GM18505 (cell line): ENCODE results near the gene NOSIP.
A peak's percentile ranks its signal among the peaks of the same experiment; 100 is the strongest.

ENCODE experiments used
- ATAC-seq: cut with Tn5 transposase; IDR thresholded peaks from one replicate; pipeline ENCODE4 v1.9.1; 2021; ENCODE audit not compliant: unreplicated experiment
- POLR2A ChIP-seq: IDR thresholded peaks from 4 replicates; pipeline ENCODE4 v1.6.1; 2011; ENCODE audit warnings: borderline replicate concordance; ENCODE audit not compliant: insufficient read depth, insufficient read length; ENCODE audit errors: extremely low read depth

The NOSIP gene

DNA sequence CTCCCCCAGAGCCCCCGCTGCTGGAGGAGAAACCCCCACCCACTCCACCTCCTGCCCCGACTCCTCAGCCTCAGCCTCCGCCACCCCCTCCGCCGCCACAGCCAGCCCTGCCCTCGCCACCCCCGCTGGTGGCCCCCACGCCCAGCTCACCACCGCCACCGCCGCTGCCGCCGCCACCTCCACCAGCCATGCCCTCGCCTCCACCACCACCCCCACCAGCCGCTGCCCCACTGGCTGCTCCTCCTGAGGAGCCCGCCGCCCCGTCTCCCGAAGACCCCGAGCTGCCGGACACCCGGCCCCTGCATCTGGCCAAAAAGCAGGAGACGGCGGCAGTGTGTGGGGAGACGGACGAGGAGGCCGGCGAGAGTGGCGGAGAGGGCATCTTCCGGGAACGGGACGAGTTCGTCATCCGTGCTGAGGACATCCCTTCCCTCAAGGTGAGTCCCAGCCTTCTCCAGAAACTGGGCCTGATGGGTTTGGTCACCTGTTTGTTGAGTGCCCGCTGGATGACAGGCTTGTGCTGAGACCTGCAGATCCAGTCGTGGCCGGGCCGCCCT lies 21.2 kb upstream of the NOSIP start:
- no peak for TF ChIP-seq POLR2A
- ATAC-seq: no peak

DNA sequence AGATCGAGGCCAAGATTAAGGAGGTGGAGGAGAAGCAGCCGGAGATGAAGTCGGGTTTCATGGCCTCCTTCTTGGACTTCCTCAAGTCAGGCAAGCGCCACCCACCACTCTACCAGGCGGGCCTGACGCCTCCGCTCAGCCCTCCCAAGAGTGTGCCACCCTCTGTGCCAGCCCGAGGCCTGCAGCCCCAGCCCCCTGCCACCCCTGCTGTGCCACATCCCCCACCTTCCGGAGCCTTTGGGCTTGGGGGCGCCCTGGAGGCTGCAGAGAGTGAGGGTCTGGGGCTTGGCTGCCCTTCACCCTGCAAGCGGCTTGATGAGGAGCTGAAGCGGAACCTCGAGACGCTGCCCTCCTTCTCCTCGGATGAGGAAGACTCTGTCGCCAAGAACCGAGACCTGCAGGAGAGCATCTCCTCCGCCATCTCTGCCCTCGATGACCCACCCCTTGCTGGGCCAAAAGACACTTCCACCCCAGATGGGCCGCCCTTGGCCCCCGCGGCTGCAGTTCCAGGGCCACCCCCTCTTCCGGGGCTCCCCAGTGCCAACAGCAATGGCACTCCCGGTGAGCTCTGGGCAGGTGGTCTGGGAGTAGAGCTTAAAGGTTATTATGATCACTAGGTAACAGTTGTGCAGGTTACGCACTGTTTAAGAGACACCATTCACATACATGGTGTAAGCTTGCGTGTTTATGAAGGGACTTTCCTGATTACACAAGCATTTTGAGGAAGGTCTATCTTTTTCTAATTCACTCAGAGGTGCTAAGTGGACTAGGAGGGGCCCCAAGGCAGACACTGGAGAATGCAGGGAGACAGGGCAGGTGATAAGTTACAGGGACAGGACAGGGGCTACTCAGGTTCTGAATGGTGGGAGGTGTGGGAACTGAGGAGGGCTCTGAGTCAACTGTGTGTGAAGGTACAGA lies 19.3 kb upstream of the NOSIP start:
- no peak for ATAC-seq
- no peak for TF ChIP-seq POLR2A

DNA sequence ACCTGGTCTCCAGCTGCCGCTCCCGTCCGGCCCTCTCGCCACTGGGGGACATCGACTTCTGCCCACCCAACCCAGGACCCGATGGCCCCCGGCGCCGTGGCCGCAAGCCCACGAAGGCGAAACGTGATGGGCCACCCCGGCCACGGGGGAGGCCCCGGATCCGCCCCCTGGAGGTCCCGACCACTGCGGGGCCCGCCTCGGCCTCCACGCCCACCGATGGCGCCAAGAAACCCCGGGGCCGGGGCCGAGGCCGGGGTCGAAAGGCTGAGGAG lies 17.3 kb upstream of the NOSIP start:
- TF ChIP-seq POLR2A: no peak
- no peak for ATAC-seq

DNA sequence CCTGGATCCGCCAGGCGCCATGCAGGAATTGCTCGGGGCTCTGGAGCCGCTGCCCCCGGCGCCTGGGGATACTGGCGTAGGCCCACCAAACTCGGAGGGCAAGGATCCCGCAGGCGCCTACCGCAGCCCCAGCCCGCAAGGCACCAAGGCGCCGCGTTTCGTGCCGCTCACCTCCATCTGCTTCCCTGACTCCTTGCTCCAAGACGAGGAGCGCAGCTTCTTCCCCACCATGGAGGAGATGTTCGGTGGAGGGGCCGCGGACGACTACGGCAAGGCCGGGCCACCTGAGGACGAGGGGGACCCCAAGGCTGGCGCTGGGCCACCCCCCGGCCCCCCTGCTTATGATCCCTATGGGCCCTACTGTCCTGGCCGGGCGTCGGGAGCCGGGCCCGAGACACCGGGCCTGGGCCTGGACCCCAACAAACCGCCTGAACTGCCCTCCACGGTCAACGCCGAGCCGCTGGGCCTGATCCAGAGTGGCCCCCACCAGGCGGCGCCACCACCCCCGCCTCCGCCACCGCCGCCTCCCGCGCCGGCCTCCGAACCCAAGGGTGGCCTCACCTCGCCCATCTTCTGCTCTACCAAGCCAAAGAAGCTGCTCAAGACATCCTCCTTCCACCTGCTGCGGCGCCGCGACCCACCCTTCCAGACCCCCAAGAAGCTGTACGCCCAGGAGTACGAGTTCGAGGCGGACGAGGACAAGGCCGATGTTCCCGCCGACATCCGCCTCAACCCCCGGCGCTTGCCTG lies 16.8 kb upstream of the NOSIP start:
- TF ChIP-seq POLR2A: no peak
- ATAC-seq: no peak

DNA sequence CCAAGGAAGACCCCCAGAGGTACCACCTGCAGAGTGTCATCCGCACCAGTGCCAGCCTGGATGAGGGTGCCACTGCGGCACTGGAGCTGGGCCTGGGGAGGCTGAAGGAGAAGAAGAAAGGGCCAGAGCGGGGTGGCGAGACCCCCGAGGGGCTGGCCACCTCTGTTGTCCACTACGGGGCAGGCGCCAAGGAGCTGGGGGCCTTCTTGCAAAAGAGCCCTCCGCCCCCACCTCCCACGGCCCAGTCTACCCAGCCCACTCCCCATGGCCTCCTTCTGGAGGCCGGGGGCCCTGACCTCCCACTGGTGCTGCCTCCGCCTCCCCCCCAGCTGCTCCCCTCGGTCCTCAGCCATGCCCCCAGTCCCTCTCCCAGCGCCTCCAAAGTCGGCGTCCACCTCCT lies 16.1 kb upstream of the NOSIP start:
- TF ChIP-seq POLR2A: no peak
- ATAC-seq: no peak

DNA sequence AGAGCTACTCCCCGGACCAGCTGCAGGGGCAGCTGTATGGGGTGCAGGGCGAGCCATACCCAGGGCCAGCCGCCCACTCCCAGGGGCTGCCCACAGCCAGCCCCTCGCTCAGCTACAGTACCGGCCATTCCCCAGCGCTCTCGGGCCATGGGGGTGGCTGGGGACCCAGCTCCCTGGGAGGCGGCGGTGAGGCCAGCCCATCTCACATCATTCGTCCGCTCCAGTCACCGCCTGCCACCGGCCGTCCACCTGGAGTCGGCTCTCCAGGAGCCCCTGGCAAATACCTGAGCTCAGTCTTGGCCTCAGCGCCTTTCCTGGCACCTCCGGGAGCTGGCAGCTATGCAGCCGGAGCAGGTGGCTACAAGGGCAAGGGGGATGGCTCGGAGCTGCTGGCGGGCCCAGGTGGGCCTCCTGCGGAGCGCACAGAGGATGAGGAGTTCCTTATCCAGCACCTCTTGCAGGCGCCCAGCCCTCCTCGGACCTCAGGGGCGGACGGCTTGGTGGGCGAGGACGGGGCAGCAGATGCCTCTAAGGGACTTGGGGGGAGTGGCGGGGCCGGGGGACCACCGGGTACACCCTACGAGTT lies 15.6 kb upstream of the NOSIP start:
- ATAC-seq: no peak
- no peak for TF ChIP-seq POLR2A

DNA sequence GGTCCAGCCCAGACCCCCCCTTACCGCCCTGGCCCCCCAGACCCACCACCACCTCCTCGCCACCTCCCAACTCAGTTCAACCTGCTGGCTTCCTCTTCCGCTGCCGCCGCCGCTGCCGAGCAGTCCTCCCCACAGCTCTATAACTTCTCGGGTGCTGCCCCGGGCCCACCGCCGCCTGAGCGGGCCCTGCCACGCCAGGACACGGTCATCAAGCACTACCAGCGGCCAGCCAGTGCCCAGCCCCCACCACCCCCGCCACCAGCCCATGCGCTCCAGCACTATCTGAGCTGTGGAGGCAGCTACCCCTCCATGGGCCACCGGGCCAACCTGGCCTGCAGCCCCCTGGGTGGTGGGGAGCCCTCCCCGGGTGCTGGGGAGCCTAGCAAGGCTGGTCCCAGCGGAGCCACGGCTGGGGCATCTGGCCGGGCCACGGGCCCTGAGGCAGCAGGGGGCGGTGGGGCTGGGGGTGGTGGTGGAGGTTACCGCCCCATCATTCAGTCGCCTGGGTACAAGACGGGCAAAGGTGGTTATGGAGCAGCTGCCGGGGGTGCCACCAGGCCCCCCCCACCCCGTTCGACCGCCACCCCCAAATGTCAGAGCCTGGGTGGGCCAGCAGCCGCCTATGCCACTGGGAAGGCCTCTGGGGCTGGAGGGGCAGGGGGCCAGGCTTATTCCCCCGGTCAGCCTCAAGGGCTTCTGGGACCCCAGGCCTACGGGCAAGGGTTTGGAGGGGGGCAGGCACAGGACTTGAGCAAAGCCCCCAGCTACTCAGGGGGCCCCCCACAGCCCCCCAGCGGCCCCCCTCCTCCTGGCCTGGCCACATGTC lies 14.8 kb upstream of the NOSIP start:
- no peak for TF ChIP-seq POLR2A
- ATAC-seq: no peak

DNA sequence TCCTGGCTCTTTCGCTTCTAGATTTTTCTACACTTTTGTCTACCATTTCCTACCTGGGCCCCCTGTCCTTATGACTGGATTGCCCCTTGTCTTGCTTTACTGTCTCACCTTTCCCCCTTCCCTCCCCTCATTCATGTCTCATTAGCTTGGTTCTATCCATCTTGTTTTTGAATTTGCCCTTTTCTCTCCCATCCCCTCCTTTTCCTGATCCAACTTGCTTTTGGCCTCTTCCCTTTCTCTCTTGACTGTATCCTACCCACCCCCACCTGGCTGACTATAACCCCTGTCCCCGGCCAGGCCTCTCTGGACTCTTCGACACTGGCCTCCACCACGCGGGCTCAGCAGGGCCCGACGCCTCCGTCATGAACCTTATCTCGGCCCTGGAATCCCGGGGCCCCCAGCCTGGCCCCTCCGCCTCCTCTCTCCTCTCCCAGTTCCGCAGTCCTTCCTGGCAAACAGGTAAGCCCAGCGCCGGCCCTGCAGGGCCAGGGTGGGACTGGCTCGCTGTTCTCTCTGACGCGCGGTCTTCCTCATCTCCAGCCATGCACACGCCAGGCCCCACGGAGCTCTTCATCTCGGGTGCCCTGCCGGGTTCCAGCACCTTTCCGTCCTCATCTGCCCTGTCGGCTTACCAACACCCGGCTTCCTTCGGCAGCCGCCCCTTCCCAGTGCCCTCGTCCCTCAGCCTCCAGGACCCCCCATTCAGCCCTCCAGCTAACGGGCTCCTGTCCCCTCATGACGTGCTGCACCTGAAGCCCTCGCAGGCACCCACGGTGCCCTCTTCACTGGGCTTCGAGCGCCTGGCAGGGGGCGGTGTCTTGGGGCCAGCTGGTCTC lies 14.0 kb upstream of the NOSIP start:
- ATAC-seq: no peak
- TF ChIP-seq POLR2A: no peak

DNA sequence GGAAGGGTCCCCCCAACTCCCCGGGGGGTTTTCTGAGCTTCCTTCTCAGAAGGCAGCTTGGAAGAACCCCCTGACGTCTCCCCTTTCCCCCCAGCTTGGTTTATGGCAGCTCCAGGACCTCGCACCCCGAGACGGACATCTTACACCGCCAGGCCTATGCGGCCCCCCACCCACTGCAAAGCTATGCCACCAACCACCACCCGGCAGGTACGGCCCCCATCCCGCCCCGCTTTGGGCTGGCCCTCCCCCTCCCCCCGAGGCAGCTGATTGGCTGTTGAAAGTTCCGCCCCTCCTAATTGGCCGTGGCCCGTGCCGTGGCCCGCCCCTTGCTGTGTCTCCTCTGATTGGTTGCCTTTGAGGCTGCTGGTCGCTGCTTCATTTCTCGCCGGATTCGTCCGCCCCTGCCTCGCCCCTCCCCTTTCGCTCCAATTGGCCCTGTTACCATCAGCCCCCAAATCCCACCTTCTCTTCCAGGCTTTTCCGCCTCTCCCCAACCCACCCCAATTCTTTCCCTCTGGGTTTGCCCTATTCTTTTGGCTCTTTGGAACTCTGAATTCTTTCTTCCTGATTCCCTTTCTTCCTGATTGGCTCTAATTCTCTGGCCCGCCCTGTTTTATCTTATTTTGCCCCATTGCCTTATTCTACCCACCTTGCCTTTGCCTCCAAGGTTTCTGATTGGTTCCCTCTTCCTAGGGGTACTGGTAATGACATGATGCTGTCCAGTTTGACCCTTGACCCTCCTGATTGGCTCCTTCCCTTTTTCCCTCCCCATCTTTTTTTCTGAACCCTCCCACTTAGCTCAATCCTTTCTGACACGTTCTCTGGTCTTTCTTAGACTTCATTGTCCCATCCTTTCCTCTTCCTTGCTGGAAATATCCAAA lies 13.1 kb upstream of the NOSIP start:
- peak; percentile 28 for TF ChIP-seq POLR2A
- ATAC-seq: peak; percentile 31

DNA sequence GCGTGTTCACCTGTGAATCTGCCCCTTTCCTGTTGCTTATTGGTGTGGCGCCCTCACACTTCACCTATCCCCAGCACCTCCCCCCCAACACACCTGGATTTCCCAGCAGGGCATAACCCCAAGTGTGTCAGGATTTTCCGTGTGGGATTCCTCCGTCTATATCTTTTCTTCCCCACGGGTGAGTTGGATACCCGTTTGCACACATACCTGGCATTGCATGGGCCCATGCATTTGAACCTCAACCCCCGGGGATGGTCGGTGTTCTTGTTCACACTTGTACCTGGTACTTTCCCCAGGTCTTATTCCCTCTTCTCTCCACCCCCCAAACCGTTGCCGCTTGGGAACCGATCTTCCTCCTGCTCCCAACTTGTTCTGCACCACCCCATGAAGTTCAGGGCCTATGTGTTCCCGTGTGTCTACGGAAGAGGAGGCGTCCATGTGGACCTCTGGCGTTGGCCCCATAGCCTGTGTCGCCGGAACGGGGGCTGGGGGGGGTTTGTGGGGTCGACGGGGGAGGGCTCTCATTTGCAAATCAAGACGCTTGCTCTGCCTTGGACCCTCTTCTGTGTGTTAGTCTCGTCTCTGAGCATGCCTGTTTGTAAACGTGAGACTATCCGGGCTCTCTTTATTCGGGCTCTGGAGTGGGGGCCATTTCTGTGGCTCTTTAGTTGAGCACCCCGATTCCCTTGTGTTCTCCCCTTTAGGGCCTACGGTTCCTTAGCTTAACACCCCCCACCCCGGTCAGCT lies 12.3 kb upstream of the NOSIP start:
- TF ChIP-seq POLR2A: no peak
- no peak for ATAC-seq

DNA sequence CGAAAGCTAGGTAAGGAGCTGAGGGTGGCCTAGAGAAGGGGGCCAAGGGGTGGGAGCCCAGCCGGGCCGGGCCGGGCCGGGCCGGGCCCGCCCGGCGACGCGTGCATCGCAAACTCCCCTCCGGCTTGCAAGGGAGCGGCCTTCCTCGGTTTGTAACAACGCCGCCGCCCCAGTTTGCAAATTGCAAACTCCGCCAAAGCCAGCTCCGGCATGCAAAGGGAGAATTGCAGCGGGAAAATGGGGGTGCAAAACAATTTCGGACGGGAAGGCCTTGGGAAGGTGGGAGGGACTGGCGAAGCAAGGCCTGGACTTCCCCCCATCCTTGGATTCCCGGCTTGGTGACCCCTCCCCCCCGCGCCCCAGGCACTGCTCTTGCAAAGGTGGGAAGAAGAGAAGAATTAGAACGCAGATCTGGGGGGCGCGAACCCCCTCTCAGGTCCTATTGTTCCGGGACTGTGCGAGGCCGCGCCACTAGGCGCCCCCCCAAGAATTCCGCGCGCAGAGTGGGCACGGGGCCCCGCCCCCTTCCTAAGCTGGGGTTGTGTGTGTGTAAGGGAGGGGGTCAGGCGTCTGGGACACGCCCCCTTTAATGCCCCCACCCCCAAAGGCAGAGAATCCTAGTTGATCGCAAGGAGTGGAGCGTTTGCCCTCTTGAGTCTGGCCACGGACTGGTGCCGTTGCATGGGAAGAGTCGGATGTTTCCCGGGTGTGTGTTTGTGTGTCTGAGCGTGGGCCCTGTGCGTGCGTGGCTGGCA lies 11.6 kb upstream of the NOSIP start:
- ATAC-seq: no peak
- TF ChIP-seq POLR2A: peak; percentile 13
